Erythroblast (primary cell): ENCODE data around the gene ANKRD13D.

ENCODE experiments used
- GATA1 ChIP-seq: IDR thresholded peaks from 2 replicates; pipeline ENCODE4 v1.6.1; 2011; ENCODE audit warnings: low read depth, mild to moderate bottlenecking, control low read depth, low read length, moderate library complexity
- POLR2A ChIP-seq: IDR thresholded peaks from 2 replicates; pipeline ENCODE4 v1.6.1; 2011; ENCODE audit warnings: mild to moderate bottlenecking, low read length

DNA sequence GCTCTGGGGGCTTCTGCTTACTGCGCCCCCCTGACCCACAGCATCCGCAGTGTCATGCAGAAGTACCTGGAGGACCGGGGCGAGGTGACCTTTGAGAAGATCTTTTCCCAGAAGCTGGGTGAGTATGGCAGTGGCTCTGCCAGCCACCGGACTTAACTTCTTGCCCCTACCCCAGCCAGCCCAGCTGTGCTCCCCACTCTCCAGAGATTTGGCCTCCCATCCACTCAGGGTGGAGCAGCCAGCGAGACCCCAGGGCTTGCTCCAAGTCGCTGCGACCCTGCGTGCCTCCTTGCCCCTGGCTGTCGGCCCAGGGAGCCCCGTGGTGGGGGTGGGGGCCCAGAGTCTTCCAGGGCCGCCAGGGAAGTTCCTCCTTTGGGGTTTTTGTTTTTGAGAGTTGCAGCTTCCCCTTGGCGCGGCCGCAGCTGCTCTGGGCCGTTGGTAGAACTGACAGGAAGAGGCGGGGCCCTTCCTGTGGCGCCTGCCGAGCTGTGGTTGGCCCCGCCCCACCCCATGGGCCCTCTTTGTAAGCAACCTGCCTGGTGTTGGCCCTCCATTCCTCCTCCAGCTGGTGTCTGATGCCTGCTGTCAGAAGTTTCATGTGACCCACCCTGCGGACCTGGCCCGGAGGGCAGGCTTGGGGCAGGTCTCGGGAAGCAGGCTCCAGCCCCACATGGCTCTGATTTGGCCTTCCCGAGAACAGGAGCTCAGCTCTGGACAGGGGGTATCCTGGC lies 11.7 kb upstream of the ANKRD13D start:
- peak; percentile 77 for TF ChIP-seq POLR2A
- TF ChIP-seq GATA1: no peak
